Ishikawa (cell line): ENCODE measurements around the gene COPZ2.

Experiments used
- CEBPB ChIP-seq: IDR thresholded peaks from 2 replicates; pipeline ENCODE4 v1.6.1; 2012
- CREB1 ChIP-seq: IDR thresholded peaks from 2 replicates; pipeline ENCODE4 v1.6.1; 2012; ENCODE audit warnings: low read depth
- EGR1 ChIP-seq: IDR thresholded peaks from 2 replicates; pipeline ENCODE4 v1.6.1; 2012
- EP300 ChIP-seq: IDR thresholded peaks from 2 replicates; pipeline ENCODE4 v1.6.1; 2012; ENCODE audit warnings: borderline replicate concordance
- FOXM1 ChIP-seq: IDR thresholded peaks from 2 replicates; pipeline ENCODE4 v1.6.1; 2012; ENCODE audit warnings: low read depth, borderline replicate concordance
- NFIC ChIP-seq: IDR thresholded peaks from 2 replicates; pipeline ENCODE4 v1.6.1; 2012
- RAD21 ChIP-seq: IDR thresholded peaks from 2 replicates; pipeline ENCODE4 v1.6.1; 2012; ENCODE audit warnings: low read depth
- TAF1 ChIP-seq: IDR thresholded peaks from 2 replicates; pipeline ENCODE4 v1.6.1; 2012; ENCODE audit warnings: low read depth, mild to moderate bottlenecking
- TCF12 ChIP-seq: IDR thresholded peaks from 2 replicates; pipeline ENCODE4 v1.6.1; 2012; ENCODE audit warnings: low read depth
- TEAD4 ChIP-seq: IDR thresholded peaks from 2 replicates; pipeline ENCODE4 v1.6.1; 2012
- YY1 ChIP-seq: IDR thresholded peaks from 2 replicates; pipeline ENCODE4 v1.6.1; 2012; ENCODE audit warnings: low read depth
- ZBTB7A ChIP-seq: IDR thresholded peaks from 2 replicates; pipeline ENCODE4 v1.6.1; 2012; ENCODE audit warnings: low read depth
- TF ChIP-seq, protein P1 (sequence below): IDR thresholded peaks from 2 replicates; pipeline ENCODE4 v1.6.1; 2012
- TF ChIP-seq, protein P2 (sequence below): IDR thresholded peaks from 2 replicates; pipeline ENCODE4 v1.6.1; 2012
- TF ChIP-seq, protein P3 (sequence below): IDR thresholded peaks from 2 replicates; pipeline ENCODE4 v1.6.1; 2012; ENCODE audit warnings: low read depth, mild to moderate bottlenecking

The COPZ2 gene

DNA sequence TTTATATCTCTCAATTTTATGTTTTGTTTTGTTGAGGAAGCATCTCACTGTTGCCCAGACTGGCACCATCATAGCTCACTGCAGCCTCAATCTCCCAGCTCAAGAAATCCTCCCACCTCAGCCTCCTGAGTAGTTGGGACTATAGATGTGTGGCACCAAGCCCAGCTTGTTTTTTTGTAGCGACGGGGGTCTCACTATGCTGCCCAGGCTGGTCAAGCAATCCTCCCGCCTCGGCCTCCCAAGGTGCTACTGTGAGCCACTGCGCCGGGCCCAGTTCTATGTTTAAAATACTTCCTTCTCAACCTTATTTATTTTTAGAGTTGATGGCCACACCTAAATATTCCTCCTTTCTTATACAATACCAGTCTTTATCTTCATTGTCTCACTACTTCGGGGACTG, 8.7 kb upstream of the COPZ2 start:
- TF ChIP-seq, protein P1, sequence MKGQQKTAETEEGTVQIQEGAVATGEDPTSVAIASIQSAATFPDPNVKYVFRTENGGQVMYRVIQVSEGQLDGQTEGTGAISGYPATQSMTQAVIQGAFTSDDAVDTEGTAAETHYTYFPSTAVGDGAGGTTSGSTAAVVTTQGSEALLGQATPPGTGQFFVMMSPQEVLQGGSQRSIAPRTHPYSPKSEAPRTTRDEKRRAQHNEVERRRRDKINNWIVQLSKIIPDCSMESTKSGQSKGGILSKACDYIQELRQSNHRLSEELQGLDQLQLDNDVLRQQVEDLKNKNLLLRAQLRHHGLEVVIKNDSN, result no peak
- TF ChIP-seq YY1 (no peak), EP300 (no peak), TAF1 (no peak), TEAD4 (no peak), NFIC (no peak), EGR1 (no peak), RAD21 (no peak), FOXM1 (no peak), CEBPB (no peak), TCF12 (no peak), CREB1 (no peak)
- TF ChIP-seq, protein P2, sequence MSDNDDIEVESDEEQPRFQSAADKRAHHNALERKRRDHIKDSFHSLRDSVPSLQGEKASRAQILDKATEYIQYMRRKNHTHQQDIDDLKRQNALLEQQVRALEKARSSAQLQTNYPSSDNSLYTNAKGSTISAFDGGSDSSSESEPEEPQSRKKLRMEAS, result no peak
- TF ChIP-seq, protein P3, sequence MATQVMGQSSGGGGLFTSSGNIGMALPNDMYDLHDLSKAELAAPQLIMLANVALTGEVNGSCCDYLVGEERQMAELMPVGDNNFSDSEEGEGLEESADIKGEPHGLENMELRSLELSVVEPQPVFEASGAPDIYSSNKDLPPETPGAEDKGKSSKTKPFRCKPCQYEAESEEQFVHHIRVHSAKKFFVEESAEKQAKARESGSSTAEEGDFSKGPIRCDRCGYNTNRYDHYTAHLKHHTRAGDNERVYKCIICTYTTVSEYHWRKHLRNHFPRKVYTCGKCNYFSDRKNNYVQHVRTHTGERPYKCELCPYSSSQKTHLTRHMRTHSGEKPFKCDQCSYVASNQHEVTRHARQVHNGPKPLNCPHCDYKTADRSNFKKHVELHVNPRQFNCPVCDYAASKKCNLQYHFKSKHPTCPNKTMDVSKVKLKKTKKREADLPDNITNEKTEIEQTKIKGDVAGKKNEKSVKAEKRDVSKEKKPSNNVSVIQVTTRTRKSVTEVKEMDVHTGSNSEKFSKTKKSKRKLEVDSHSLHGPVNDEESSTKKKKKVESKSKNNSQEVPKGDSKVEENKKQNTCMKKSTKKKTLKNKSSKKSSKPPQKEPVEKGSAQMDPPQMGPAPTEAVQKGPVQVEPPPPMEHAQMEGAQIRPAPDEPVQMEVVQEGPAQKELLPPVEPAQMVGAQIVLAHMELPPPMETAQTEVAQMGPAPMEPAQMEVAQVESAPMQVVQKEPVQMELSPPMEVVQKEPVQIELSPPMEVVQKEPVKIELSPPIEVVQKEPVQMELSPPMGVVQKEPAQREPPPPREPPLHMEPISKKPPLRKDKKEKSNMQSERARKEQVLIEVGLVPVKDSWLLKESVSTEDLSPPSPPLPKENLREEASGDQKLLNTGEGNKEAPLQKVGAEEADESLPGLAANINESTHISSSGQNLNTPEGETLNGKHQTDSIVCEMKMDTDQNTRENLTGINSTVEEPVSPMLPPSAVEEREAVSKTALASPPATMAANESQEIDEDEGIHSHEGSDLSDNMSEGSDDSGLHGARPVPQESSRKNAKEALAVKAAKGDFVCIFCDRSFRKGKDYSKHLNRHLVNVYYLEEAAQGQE, result no peak

DNA sequence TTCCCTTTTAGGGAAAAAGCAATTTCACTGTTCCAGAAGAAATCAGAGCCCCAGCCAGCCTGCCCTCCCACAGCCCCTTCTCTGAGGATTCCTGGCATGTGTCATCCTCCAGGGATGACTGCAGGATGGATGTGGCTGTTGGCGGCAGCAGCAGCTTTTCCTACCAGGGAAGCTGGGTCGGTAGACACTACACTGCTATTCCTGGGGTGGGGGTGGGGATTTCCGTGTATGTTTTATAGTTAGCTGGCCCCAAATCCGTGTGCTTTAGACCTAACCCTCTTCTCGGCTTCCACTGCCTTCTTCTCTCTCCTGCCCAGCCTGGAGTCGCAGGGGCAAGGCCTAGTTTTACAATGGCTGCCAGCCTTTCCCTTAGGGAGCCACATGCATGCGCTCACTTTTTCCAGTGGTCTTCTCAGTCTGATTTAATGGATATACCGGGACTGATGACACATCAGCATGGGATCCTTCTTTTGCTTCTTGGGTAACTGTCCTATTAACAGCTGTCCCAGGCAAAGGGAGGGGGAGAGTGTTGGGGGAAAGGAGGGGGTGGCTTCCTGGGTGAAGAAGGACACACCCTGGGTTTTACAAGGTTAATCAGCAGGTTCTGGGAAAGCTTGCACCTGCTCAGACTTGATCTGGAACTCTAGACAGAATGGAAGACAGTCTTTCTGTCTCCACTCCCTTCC, 7.9 kb upstream of the COPZ2 start:
- TF ChIP-seq EGR1 (no peak), YY1 (no peak)

DNA sequence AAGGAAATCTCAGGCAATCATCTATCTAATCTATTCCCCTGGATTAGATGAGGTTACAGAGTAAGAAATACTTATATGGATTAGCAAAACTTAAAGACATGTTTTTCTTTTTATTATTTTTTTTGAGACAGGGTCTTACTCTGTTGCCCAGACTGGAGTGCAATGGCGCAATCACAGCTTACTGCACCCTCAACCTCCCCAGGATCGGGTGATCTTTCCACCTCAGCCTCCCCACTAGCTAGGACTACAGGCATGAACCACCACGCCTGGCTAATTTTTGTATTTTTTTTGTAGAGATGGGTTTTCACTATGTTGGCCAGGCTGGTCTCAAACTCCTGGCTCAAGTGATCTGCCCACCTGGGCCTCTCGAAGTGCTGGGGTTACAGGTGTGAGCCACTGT, 7.3 kb upstream of the COPZ2 start:
- TF ChIP-seq TEAD4 (no peak), TAF1 (no peak), FOXM1 (no peak), ZBTB7A (no peak), YY1 (no peak), TCF12 (no peak), NFIC (no peak), EP300 (no peak), RAD21 (no peak), EGR1 (no peak), CREB1 (no peak)
- TF ChIP-seq, protein P1, result no peak
- TF ChIP-seq, protein P3, result no peak
- TF ChIP-seq, protein P2, result no peak

DNA sequence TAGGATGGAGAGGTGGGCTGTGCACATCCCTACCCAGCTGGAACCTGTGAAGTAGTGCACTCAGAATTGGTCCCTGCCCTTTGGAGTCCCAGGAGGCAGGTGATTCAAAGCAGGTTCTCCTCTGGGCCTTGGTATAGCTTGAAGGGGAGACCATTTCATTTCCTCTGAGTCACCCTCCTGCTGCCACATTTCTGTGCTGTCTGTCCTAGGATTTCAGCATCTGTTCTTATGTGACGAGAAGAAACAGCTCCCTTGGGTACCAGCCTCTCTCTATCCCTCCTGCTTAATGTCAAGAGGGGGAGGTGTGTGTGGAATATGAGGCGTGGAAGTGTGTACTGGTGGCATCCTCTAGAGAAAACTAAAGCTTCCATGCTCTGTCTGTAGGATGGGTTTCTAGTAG, 5.6 kb upstream of the COPZ2 start:
- TF ChIP-seq EP300, result no peak
- TF ChIP-seq, protein P2, result no peak
- no peak for TF ChIP-seq TCF12
- TF ChIP-seq NFIC, result no peak
- TF ChIP-seq CEBPB, result no peak
- no peak for TF ChIP-seq ZBTB7A
- TF ChIP-seq, protein P3, result no peak
- no peak for TF ChIP-seq TAF1
- TF ChIP-seq, protein P1, result no peak
- no peak for TF ChIP-seq EGR1
- TF ChIP-seq FOXM1, result no peak
- no peak for TF ChIP-seq YY1
